VCaP (cell line): ENCODE results near the gene MPPED1.

ENCODE experiments used
- H3K27ac ChIP-seq: fragments of 450-650 bp; 2 replicates; pipeline ENCODE4 v1.5.1; 2017
- TF ChIP-seq, protein P1 (sequence below): fragments of 450-650 bp; conservative IDR thresholded peaks from 2 replicates; pipeline ENCODE4 v1.5.1; 2017; ENCODE audit warnings: mild to moderate bottlenecking, moderate library complexity

Gene MPPED1

DNA sequence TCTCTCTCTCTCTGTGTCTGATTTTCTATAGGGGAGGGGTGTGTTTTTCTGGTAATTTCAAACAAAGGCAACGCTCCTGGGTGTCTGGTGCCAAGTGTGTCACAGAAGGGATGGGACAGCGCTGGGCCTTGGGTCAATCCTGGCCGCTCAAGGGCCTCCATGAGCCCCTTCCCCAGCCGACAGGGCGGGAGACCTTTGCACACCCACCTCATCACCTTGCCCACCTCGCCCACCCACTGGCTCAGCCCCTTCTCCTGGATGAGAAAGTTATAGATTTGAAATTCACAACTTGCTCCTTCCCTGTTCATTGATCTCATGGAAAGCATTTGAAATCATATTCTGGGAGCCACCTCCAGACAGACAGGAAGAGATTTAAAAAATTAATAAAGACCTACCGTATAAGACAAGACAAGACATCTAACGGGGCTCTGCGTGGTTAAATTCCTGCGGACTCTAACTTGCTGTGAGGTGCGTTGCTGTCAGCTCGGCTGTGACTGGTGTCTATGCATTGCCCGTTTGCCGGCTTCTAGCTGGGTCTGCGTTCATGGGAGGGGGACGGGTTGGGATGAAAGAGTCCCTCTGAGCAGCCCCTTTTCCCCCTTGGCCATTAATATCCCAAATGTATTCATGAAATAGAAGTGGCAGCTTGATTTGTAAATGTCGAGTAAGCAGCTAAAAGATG lies 27.0 kb downstream of the MPPED1 start:
- TF ChIP-seq, protein P1, sequence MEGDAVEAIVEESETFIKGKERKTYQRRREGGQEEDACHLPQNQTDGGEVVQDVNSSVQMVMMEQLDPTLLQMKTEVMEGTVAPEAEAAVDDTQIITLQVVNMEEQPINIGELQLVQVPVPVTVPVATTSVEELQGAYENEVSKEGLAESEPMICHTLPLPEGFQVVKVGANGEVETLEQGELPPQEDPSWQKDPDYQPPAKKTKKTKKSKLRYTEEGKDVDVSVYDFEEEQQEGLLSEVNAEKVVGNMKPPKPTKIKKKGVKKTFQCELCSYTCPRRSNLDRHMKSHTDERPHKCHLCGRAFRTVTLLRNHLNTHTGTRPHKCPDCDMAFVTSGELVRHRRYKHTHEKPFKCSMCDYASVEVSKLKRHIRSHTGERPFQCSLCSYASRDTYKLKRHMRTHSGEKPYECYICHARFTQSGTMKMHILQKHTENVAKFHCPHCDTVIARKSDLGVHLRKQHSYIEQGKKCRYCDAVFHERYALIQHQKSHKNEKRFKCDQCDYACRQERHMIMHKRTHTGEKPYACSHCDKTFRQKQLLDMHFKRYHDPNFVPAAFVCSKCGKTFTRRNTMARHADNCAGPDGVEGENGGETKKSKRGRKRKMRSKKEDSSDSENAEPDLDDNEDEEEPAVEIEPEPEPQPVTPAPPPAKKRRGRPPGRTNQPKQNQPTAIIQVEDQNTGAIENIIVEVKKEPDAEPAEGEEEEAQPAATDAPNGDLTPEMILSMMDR, result no peak
- no peak overlapping the region; the same call in 1 of the 2 replicates for H3K27ac ChIP-seq

DNA sequence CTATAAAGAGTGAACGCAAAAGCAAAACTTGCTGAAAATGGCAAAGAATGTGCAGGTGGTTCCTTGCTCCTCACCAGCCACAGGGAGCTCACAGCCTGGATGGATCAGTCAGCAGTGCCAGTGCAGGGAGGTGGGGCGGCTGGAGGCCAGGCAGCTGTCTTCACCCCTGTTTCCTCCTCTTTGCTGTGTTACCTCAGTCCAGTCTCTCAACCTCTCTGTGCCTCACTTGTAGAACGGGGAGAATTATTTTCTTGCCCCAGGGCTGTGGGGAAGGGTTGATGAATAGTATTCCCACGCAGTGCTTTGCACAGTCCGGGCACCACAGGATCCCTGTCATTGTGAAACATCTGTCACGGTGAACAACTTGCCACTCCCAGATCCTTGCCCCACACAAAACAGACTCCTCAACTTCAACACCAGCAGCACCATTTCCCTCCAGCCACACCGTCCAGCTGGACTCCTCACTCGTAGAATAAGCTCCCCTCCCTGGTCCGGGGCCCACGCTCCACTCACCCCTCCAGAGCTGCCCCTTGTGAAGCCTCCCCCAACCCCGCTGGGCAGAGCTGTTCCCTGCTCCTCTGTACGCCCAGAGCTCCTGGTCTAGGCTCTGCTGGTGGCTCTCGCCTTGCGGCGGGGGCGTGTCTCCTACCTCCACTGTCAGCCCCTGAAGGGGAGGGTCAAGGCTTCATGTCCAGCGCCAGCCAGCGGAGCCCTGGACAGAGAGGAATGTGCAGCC lies 27.7 kb downstream of the MPPED1 start:
- H3K27ac ChIP-seq, result no peak overlapping the region
- TF ChIP-seq, protein P1, result no peak

DNA sequence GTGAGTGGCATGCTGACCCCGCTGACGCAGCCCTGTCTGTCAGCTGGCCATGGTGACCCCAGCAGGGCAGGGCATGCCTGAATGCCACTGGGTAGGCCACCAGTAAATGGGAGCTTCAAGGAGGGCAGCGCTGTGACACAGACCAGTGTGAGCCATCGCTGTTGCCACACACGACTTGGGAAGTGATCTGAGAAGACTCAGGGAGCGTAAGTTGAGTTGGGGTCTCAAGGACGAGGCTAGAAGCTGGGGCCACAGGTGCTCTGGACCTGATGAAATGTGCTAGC lies 28.2 kb downstream of the MPPED1 start:
- H3K27ac ChIP-seq, result no peak overlapping the region; the same call in 1 of the 2 replicates
- TF ChIP-seq, protein P1, result no peak

DNA sequence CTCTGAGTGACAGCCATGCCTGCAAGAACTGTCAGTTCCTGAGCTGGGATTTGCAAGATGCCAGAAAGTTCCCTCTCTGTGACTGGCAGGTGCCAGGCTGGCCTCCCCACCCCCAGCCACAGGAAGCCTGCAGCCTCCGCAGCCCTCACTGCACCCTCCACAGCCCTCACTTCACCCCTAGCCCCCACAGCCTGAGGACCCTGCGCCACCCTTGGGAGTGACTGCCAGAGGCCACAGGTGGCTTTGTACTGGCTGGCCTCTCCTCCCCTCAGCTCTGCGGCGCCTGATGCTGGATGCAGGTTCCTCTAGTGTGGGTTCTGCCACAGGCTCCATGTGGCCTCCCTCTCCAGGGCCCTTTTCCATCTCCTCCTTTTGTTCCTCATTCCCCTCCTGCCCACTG lies 28.7 kb downstream of the MPPED1 start:
- TF ChIP-seq, protein P1, result no peak
- H3K27ac ChIP-seq, result peak overlapping the region; percentile 10; the same call in 1 of the 2 replicates

DNA sequence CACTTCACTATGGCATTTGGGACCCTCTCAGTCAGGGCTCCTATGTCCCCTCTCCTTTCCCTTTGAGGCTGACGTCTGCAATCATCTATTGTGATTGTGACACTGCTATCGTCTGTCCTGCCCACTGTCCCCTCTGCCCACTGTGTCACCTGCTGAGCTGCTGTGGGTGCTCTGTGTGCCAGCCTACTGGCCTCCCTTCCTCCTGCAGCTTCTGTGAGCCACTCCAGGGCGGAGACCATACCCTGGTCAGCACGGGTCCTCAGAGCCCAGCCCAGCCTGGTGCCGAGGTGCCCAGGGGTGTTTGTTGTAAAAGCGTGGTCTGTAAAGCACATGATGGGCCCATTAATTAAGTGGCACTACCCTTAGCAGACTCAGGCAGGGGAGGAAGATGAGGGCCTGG lies 29.4 kb downstream of the MPPED1 start:
- H3K27ac ChIP-seq, result no peak overlapping the region
- TF ChIP-seq, protein P1, result no peak

DNA sequence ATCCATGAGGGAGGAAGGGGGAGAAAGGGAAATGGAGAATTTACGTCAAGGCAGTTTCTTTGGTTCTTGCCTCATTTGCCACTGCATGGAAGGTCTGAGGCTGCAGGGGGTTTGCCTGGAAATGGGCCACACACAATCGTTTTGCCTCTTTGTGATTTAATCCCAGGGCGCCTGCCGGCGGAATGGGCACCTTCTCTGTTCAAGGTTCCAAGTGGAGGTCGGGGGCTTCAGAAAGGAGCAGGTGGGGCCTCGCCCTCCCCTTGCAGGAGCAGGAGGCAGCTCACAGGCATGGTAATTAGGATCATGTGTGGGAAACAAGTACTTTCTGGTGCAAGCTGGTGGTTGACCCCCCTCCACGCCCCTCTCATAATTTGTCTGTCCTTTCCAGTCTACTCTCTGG lies 29.9 kb downstream of the MPPED1 start:
- no peak overlapping the region for H3K27ac ChIP-seq
- TF ChIP-seq, protein P1, result no peak

DNA sequence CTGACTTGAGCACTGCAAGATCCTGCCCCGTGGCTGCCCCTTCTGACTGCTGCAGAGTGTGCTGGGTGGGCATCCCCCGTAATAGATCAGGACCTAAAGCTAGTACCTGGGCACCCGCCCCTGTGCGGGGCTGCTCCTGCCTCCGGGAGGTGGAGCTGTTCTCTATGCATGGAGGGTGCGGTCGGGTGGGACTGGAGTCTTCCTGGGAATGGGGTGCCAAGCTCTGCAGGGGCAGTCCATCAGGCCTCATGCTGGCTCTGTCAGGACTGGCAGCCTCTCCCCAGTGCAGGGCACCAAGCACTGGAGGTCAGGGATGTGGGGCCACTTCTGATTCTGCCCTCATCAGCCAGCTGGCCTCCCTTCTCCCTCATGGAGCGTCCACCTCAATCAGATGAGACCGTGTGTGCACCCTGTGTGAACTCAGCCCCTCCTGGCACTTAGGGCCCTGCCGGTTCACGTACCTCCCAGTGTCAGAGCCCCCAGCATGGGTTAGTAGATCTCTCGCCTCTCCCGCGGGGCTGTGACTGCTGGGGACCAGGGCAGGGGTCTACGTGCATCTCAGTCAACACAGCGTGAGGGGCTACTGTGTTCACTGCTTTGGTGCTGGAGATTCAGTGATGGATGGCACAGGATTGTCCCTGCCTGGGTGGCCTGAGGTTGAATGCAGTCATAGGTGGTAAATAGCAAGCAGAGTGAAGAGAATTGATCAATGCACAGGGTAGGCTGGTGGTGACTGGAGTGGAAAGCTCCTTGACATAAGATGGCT lies 30.8 kb downstream of the MPPED1 start:
- H3K27ac ChIP-seq, result no peak overlapping the region; the same call in 1 of the 2 replicates
- TF ChIP-seq, protein P1, result no peak
